Endothelial cell of umbilical vein (primary cell): Measurements from ENCODE around the gene RNF150. TPM values are rescaled to one million over a fixed set of nuclear protein-coding genes. Genes with fewer than 3 reads are reported as not detected.

Source experiments
- BruUV-seq: library from RNA; stranded (reverse); fragments of 400-500 nt; replicated peaks from 2 replicates; lab custom pipeline; 2021; lab: Mats Ljungman, UMichigan
- CTCF ChIA-PET: fragments of 300-600, 350-600 bp; sonication (Branson Sonifier 250); formaldehyde crosslinking; loops from one replicate; lab custom pipeline; 2021; ENCODE audit warnings: antibody characterized with exemption, inconsistent platforms; lab: Charles Lee
- POLR2A ChIA-PET: fragments of 300-600, 350-600 bp; sonication (Branson Sonifier 250); formaldehyde crosslinking; loops from one replicate; lab custom pipeline; 2021; ENCODE audit warnings: antibody characterized with exemption, inconsistent platforms; lab: Charles Lee
- DNase-seq: peaks from one replicate; pipeline ENCODE4 v3.0.0-alpha.2; 2011; ENCODE audit warnings: low read depth, low spot score
- FAIRE-seq: peaks from 2 replicates; lab custom pipeline; 2011; peaks lifted over from hg19 to GRCh38; lab: Jason Lieb, UNC
- H2AFZ ChIP-seq: 2 replicates; pipeline ENCODE4 v1.6.0; 2012; ENCODE audit warnings: low read depth, low read length, control low read depth, inconsistent platforms
- H3K27ac ChIP-seq: 2 replicates; pipeline ENCODE4 v1.5.1; 2011; ENCODE audit warnings: low read depth, mild to moderate bottlenecking, control low read depth, low read length, moderate library complexity; ENCODE audit not compliant: insufficient read depth
- H3K27me3 ChIP-seq, 2 experiments: 2 replicates each; pipeline versions ENCODE4 v1.6.0 to v1.6.1; 2011; ENCODE audit warnings: low read length in 2 of 2, mixed read lengths in 1 of 2; ENCODE audit not compliant: control insufficient read depth in 2 of 2, insufficient read depth in 2 of 2
- H3K36me3 ChIP-seq, 2 experiments: 2 replicates in 1 of 2; 3 replicates in 1 of 2; pipeline ENCODE4 v1.5.1; 2011; ENCODE audit warnings: low read length in 2 of 2, mild to moderate bottlenecking in 1 of 2, moderate library complexity in 1 of 2; ENCODE audit not compliant: control insufficient read depth in 2 of 2, insufficient read depth in 2 of 2; ENCODE audit errors: extremely low read depth in 1 of 2
- H3K4me1 ChIP-seq: 3 replicates; pipeline ENCODE4 v1.5.1; 2011; ENCODE audit warnings: mild to moderate bottlenecking, low read length; ENCODE audit not compliant: control insufficient read depth, insufficient read depth; ENCODE audit errors: extremely low read depth
- H3K4me2 ChIP-seq: 2 replicates; pipeline ENCODE4 v1.6.1; 2011; ENCODE audit warnings: low read length, control low read depth, mixed read lengths; ENCODE audit not compliant: insufficient read depth
- H3K4me3 ChIP-seq, 3 experiments: fragments of 200-600 bp in 1 of 3; sonication (generic), shearing (Covaris generic) in 1 of 3; replicated peaks in 1 of 3; 2 replicates each; pipeline ENCODE4 v1.5.1; 2011 to 2016; ENCODE audit warnings: control low read depth in 3 of 3, low read length in 3 of 3, mild to moderate bottlenecking in 2 of 3, inconsistent platforms in 1 of 3, low read depth in 1 of 3, moderate library complexity in 1 of 3; ENCODE audit not compliant: insufficient read depth in 1 of 3
- H3K79me2 ChIP-seq: 2 replicates; pipeline ENCODE4 v1.6.0; 2012; ENCODE audit warnings: low read length, inconsistent platforms; ENCODE audit not compliant: control insufficient read depth, insufficient read depth
- H3K9ac ChIP-seq: replicated peaks from 2 replicates; pipeline ENCODE3; 2011; ENCODE audit warnings: low read length, control low read depth; ENCODE audit not compliant: insufficient read depth; ENCODE audit errors: extremely low read depth
- H3K9me1 ChIP-seq: replicated peaks from 3 replicates; pipeline ENCODE4 v1.6.0; 2011; ENCODE audit warnings: mild to moderate bottlenecking, low read length; ENCODE audit not compliant: control insufficient read depth, insufficient read depth; ENCODE audit errors: extremely low read depth
- H3K9me3 ChIP-seq: replicated peaks from 2 replicates; pipeline ENCODE4 v1.5.1; 2012; ENCODE audit warnings: low read length, inconsistent platforms; ENCODE audit not compliant: control insufficient read depth, insufficient read depth
- H4K20me1 ChIP-seq: replicated peaks from 2 replicates; pipeline ENCODE3; 2011; ENCODE audit warnings: mild to moderate bottlenecking, low read length; ENCODE audit not compliant: control insufficient read depth, insufficient read depth; ENCODE audit errors: extremely low read depth
- EZH2 ChIP-seq: IDR thresholded peaks from 2 replicates; pipeline ENCODE4 v1.6.1; 2012; ENCODE audit warnings: borderline replicate concordance, low read depth, mild to moderate bottlenecking, moderate library complexity, low read length, inconsistent platforms; ENCODE audit not compliant: severe bottlenecking
- FOS ChIP-seq: IDR thresholded peaks from 2 replicates; pipeline ENCODE4 v1.6.1; 2011; ENCODE audit warnings: mild to moderate bottlenecking, low read length, moderate library complexity, borderline replicate concordance; ENCODE audit not compliant: insufficient read depth
- GATA2 ChIP-seq: IDR thresholded peaks from 2 replicates; pipeline ENCODE4 v1.7.0; 2011; ENCODE audit warnings: low read depth, mild to moderate bottlenecking, moderate library complexity, mixed read lengths, low read length; ENCODE audit not compliant: insufficient read length, insufficient read depth
- JUN ChIP-seq: IDR thresholded peaks from 2 replicates; pipeline ENCODE4 v1.6.1; 2011; ENCODE audit warnings: borderline replicate concordance, low read depth; ENCODE audit not compliant: insufficient read length, insufficient read depth
- MAX ChIP-seq: IDR thresholded peaks from 2 replicates; pipeline ENCODE4 v1.6.1; 2011; ENCODE audit not compliant: insufficient read depth, insufficient read length
- MYC ChIP-seq: IDR thresholded peaks from one replicate; pipeline ENCODE4 v1.6.1; 2011; ENCODE audit warnings: mild to moderate bottlenecking, low read depth, low read length
- dilution Hi-C: fragments of 300-500 bp; cut with MboI; formaldehyde crosslinking; loops from one replicate; pipeline ENCODE4 v1.15.0; 2019; ENCODE audit warnings: low sequenced_read_pairs; ENCODE audit not compliant: extremely low pct_ligation_motif_present
- intact Hi-C: fragments of 100-400 bp; cut with micrococcal nuclease; formaldehyde crosslinking; loops from one replicate; pipeline ENCODE4 v1.10.0; 2022
- polyA plus RNA-seq, 4 experiments: library from polyadenylated mRNA; depleted of rRNA in 3 of 4; stranded (reverse) in 3 of 4; unstranded in 1 of 4; fragments of >200 nt; gene quantifications; 2 replicates each; pipeline versions ENCODE4 v1.2.1 to v1.2.3, GENCODE V29; 2011 to 2012; ENCODE audit warnings: missing spikeins in 1 of 4
- total RNA-seq: library from RNA; stranded (reverse); gene quantifications from 2 replicates; pipeline ENCODE4 v1.2.3, GENCODE V29; 2021

Gene RNF150
- total and polyA plus RNA-seq, 2 donors (not counting 3 experiments of a cell fraction or from before 2014, with no cell fraction given), result 0.33 to 0.35 TPM

GRCh38 chr4:141132709-141133145 is 542 bp downstream of the RNF150 start:
- Histone ChIP-seq H3K4me3 (peak overlapping the region; percentile 51 to 79 (median 56)), H3K4me1 (peaks cover 3% of the 10 kb centered on the region), H3K9me3 (no peaks in the 10 kb centered on the region), H3K4me2 (peak overlapping the region; percentile 75), H3K79me2 (no peaks in the 10 kb centered on the region), H3K9me1 (no peaks in the 10 kb centered on the region), H4K20me1 (no peaks in the 10 kb centered on the region), H2AFZ (peak overlapping the region; percentile 92), H3K9ac (no peak overlapping the region), H3K36me3 (no peaks in the 10 kb centered on the region), H3K27me3 (peaks cover 31 to 60% of the 10 kb centered on the region in 2 experiments), H3K27ac (no peak overlapping the region)
- TF ChIP-seq EZH2, result no peak
- TF ChIP-seq MAX, result no peak
- no peak for TF ChIP-seq JUN
- TF ChIP-seq MYC, result no peak
- no peak for TF ChIP-seq GATA2
- no peak for TF ChIP-seq FOS
- FAIRE-seq (peak; percentile 37), DNase-seq (no peak)
- BruUV-seq, result no TSS peak
- ChIA-PET POLR2A (interaction anchor here (0.6 kb wide), 1 partner anchor 950 kb away, joined by 3 read pairs; no protein-coding TSS in a partner anchor), CTCF (interaction anchor here (0.8 to 2.7 kb wide), 20 partner anchors 9 to 523 kb away, joined by 3 to 35 read pairs (median 4); no protein-coding TSS in a partner anchor)
- dilution Hi-C loops, result no loop called here
- intact Hi-C loops, result loop anchor here (1.0 kb wide), 3 partner anchors 248 to 608 kb away; partner anchors contain the start of gene ELMOD2
